MM.1S (cell line): ENCODE data around the gene IL26.

ENCODE experiments used
- DNase-seq: peaks from one replicate; pipeline ENCODE4 v3.0.0-alpha.2; 2015
- H2AFZ ChIP-seq: fragments of 300-600 bp; sonication (generic); 2 replicates; pipeline ENCODE4 v1.6.0; 2016; ENCODE audit warnings: antibody characterized with exemption, low read length
- H3F3A ChIP-seq: fragments of 300-600 bp; sonication (generic); 2 replicates; pipeline ENCODE4 v1.6.1; 2016; ENCODE audit warnings: mild to moderate bottlenecking, antibody characterized with exemption, low read length, moderate library complexity, mixed read lengths; ENCODE audit not compliant: insufficient read depth
- H3K27ac ChIP-seq: fragments of 300-600 bp; sonication (generic); 2 replicates; pipeline ENCODE4 v1.5.1; 2016; ENCODE audit warnings: mild to moderate bottlenecking, low read length
- H3K27me3 ChIP-seq: fragments of 300-600 bp; sonication (generic); replicated peaks from 2 replicates; pipeline ENCODE4 v1.6.0; 2016; ENCODE audit warnings: low read length; ENCODE audit not compliant: insufficient read depth
- H3K36me3 ChIP-seq: fragments of 300-600 bp; sonication (generic); replicated peaks from 2 replicates; pipeline ENCODE4 v1.6.1; 2016; ENCODE audit warnings: mild to moderate bottlenecking, low read length, mixed read lengths; ENCODE audit not compliant: insufficient read depth
- H3K4me1 ChIP-seq: fragments of 300-600 bp; sonication (generic); 2 replicates; pipeline ENCODE4 v1.6.1; 2016; ENCODE audit warnings: low read length, mixed read lengths
- H3K4me2 ChIP-seq: fragments of 300-600 bp; sonication (generic); 2 replicates; pipeline ENCODE4 v1.6.0; 2016; ENCODE audit warnings: low read depth, low read length
- H3K4me3 ChIP-seq: fragments of 300-600 bp; sonication (generic); 2 replicates; pipeline ENCODE4 v1.5.1; 2016; ENCODE audit warnings: low read length, mixed read lengths
- H3K79me2 ChIP-seq: fragments of 300-600 bp; sonication (generic); 2 replicates; pipeline ENCODE4 v1.6.1; 2016; ENCODE audit warnings: mixed run types, low read length, mixed read lengths
- H3K9ac ChIP-seq: fragments of 300-600 bp; sonication (generic); 2 replicates; pipeline ENCODE4 v1.6.1; 2016; ENCODE audit warnings: low read length, mixed read lengths
- H3K9me2 ChIP-seq: fragments of 300-600 bp; sonication (generic); replicated peaks from 2 replicates; pipeline ENCODE4 v1.6.1; 2016; ENCODE audit warnings: mild to moderate bottlenecking, low read length, mixed read lengths; ENCODE audit not compliant: insufficient read depth
- H3K9me3 ChIP-seq: fragments of 300-600 bp; sonication (generic); replicated peaks from 2 replicates; pipeline ENCODE4 v1.6.1; 2016; ENCODE audit warnings: mild to moderate bottlenecking, low read length, mixed read lengths; ENCODE audit not compliant: insufficient read depth
- H4K20me1 ChIP-seq: fragments of 300-600 bp; sonication (generic); 2 replicates; pipeline ENCODE4 v1.6.1; 2016; ENCODE audit warnings: mild to moderate bottlenecking, low read length, moderate library complexity, mixed read lengths; ENCODE audit not compliant: insufficient read depth
- CTCF ChIP-seq: fragments of 300-600 bp; sonication (generic); IDR thresholded peaks from 2 replicates; pipeline ENCODE4 v1.5.1; 2016; ENCODE audit warnings: antibody characterized with exemption, low read length, mixed read lengths
- EZH2 ChIP-seq: fragments of 300-600 bp; sonication (generic); optimal IDR thresholded peaks from 2 replicates; pipeline ENCODE3; 2017; ENCODE audit warnings: low read depth, mild to moderate bottlenecking, antibody characterized with exemption, low read length, mixed read lengths
- EZH2phosphoT487 ChIP-seq: fragments of 300-600 bp; sonication (generic); IDR thresholded peaks from 2 replicates; pipeline ENCODE4 v1.6.1; 2018; ENCODE audit warnings: antibody characterized with exemption, low read length

Gene IL26

DNA sequence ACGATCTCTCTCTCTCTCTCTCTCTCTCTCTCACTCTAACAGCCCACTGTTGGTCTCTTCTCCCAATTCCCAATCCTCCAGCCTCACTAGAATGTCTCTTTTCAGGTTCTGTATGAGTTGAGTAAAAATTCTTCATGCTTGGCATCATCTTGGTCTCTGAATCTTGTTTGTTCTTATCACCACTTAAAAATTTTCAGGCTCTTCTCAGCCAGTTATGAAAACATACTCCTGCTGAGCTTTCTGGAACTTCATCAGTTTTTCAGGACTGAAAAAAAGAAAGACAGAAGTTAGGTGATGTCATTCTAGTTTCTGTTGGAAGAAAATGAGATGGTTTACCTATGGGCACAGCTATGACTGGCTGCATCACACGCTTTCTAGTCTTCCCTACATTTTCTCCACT, 39.2 kb upstream of the IL26 start:
- no peaks in the 10 kb centered on the region for H3K79me2 ChIP-seq
- H2AFZ ChIP-seq: no peak overlapping the region
- peaks cover 7% of the 10 kb centered on the region; the same call in 1 of the 2 replicates for H3K4me1 ChIP-seq
- no peaks in the 10 kb centered on the region for H4K20me1 ChIP-seq
- no peaks in the 10 kb centered on the region for H3K9me3 ChIP-seq
- H3K9me2 ChIP-seq: no peaks in the 10 kb centered on the region
- H3K36me3 ChIP-seq: no peaks in the 10 kb centered on the region
- H3K9ac ChIP-seq: no peak overlapping the region
- H3F3A ChIP-seq: no peaks in the 10 kb centered on the region
- no peak for DNase-seq
- no peak overlapping the region for H3K4me2 ChIP-seq
- no peak overlapping the region for H3K27ac ChIP-seq
- no peaks in the 10 kb centered on the region for H3K27me3 ChIP-seq
- no peak for TF ChIP-seq EZH2phosphoT487
- no peak for TF ChIP-seq CTCF
- no peak for TF ChIP-seq EZH2
- no peak overlapping the region for H3K4me3 ChIP-seq

- H3K4me2 ChIP-seq: no peak overlapping the region
- H2AFZ ChIP-seq: no peak overlapping the region
- H3F3A ChIP-seq: no peaks in the 10 kb centered on the region
- DNase-seq: no peak
- H3K9me3 ChIP-seq: no peaks in the 10 kb centered on the region
- H3K79me2 ChIP-seq: no peaks in the 10 kb centered on the region
- no peak overlapping the region for H3K9ac ChIP-seq
- no peaks in the 10 kb centered on the region for H3K36me3 ChIP-seq
- no peak overlapping the region for H3K4me3 ChIP-seq
- no peak overlapping the region for H3K27ac ChIP-seq
- H3K27me3 ChIP-seq: no peaks in the 10 kb centered on the region
- no peaks in the 10 kb centered on the region for H3K9me2 ChIP-seq
- peaks cover 7% of the 10 kb centered on the region; the same call in 1 of the 2 replicates for H3K4me1 ChIP-seq
- TF ChIP-seq CTCF (no peak), EZH2 (no peak), EZH2phosphoT487 (no peak)
- no peaks in the 10 kb centered on the region for H4K20me1 ChIP-seq
Measured at GRCh38 chr12:68264158-68264855, 38.7 kb upstream of the IL26 start.

GRCh38 chr12:68263366-68263765, 37.8 kb upstream of the IL26 start:
- H3K4me1 ChIP-seq: peaks cover 7% of the 10 kb centered on the region; the same call in 1 of the 2 replicates
- H3K27ac ChIP-seq: no peak overlapping the region

More at GRCh38 chr12:68263366-68263765, 37.8 kb upstream of the IL26 start:
- TF ChIP-seq CTCF (no peak), EZH2 (no peak), EZH2phosphoT487 (no peak)
- DNase-seq: no peak
- no peaks in the 10 kb centered on the region for H3F3A ChIP-seq
- H3K79me2 ChIP-seq: no peaks in the 10 kb centered on the region
- H3K36me3 ChIP-seq: no peaks in the 10 kb centered on the region
- H3K4me3 ChIP-seq: no peak overlapping the region
- no peaks in the 10 kb centered on the region for H3K9me3 ChIP-seq
- no peak overlapping the region for H3K9ac ChIP-seq
- no peak overlapping the region for H2AFZ ChIP-seq
- H3K27me3 ChIP-seq: no peaks in the 10 kb centered on the region
- H3K9me2 ChIP-seq: no peaks in the 10 kb centered on the region
- H3K4me2 ChIP-seq: no peak overlapping the region
- no peaks in the 10 kb centered on the region for H4K20me1 ChIP-seq
